ENCODE results near the gene GSE1. TPM values are rescaled to one million over a fixed set of nuclear protein-coding genes. Genes with fewer than 3 reads are reported as not detected.

GSE1 gene
- total RNA-seq, 1 experiment from 2014 or later, result 97.5 TPM

- intact Hi-C loops (cut with micrococcal nuclease; ENCODE audit: unreplicated experiment), result no loop called here
- peak overlapping the region; percentile 91 for H3K27ac ChIP-seq (ENCODE audit: low read length)
- no peak for DNase-seq (ENCODE audit: low read depth, low spot score)
- no peaks in the 10 kb centered on the region for H3K9me3 ChIP-seq (ENCODE audit: control insufficient read depth, insufficient read depth, low read depth, low read length)
- no peaks in the 10 kb centered on the region for H3K36me3 ChIP-seq (ENCODE audit: control insufficient read depth, insufficient read depth, low read length)
- TF ChIP-seq POLR2AphosphoS5 (IDR thresholded peaks at IDR 0.05; ENCODE audit: low read depth, low read length) (no peak), REST (IDR thresholded peaks at IDR 0.05; ENCODE audit: insufficient read depth in 1 of 2, low read depth in 2 of 2, low read length in 1 of 2) (no peak), TCF7L2 (IDR thresholded peaks at IDR 0.05; ENCODE audit: low read depth, low read length) (no peak), SIN3A (IDR thresholded peaks at IDR 0.05; ENCODE audit: borderline replicate concordance, insufficient read depth, low read depth, low read length) (no peak), CTCF (IDR thresholded peaks at IDR 0.05) (no peak)
- H3K4me1 ChIP-seq (ENCODE audit: control insufficient read depth, insufficient read depth, low read length), result peaks cover 90% of the 10 kb centered on the region
- BruUV-seq (replicated peaks), result no TSS peak
- H3K27me3 ChIP-seq (ENCODE audit: control insufficient read depth, insufficient read depth, low read length), result no peaks in the 10 kb centered on the region
- CTCF ChIA-PET, result no interaction called here
- ATAC-seq, result no peak
- H3K4me3 ChIP-seq (ENCODE audit: low read depth in 2 of 2, low read length in 2 of 2), result no peak overlapping the region
- POLR2A ChIA-PET, result interaction anchor here (0.6 kb wide), 1 partner anchor 39 kb away, joined by 3 read pairs; no protein-coding TSS in a partner anchor
- in situ Hi-C loops (cut with HindIII; ENCODE audit: low pct_unique_long_range_greater_than_20kb, low sequenced_read_pairs), result no loop called here
Measured at GRCh38 chr16:85571813-85572619, 41.1 kb upstream of the GSE1 start.

GRCh38 chr16:85573045-85573695 lies 40.0 kb upstream of the GSE1 start:
- POLR2A ChIA-PET, result interaction anchor here (0.6 kb wide), 1 partner anchor 38 kb away, joined by 3 read pairs; no protein-coding TSS in a partner anchor
- BruUV-seq (replicated peaks), result no TSS peak
- in situ Hi-C loops (cut with HindIII; ENCODE audit: low pct_unique_long_range_greater_than_20kb, low sequenced_read_pairs), result no loop called here
- intact Hi-C loops (cut with micrococcal nuclease; ENCODE audit: unreplicated experiment), result no loop called here
- H3K4me1 ChIP-seq (ENCODE audit: control insufficient read depth, insufficient read depth, low read length), result peaks cover 82% of the 10 kb centered on the region
- TF ChIP-seq SIN3A (IDR thresholded peaks at IDR 0.05; ENCODE audit: borderline replicate concordance, insufficient read depth, low read depth, low read length), result no peak
- no peak for TF ChIP-seq TCF7L2 (IDR thresholded peaks at IDR 0.05; ENCODE audit: low read depth, low read length)
- TF ChIP-seq REST (IDR thresholded peaks at IDR 0.05; ENCODE audit: insufficient read depth in 1 of 2, low read depth in 2 of 2, low read length in 1 of 2), result no peak
- no peak for TF ChIP-seq POLR2AphosphoS5 (IDR thresholded peaks at IDR 0.05; ENCODE audit: low read depth, low read length)
- TF ChIP-seq CTCF (IDR thresholded peaks at IDR 0.05), result no peak
- peak overlapping the region; percentile 91 for H3K27ac ChIP-seq (ENCODE audit: low read length)
- DNase-seq (ENCODE audit: low read depth, low spot score) (no peak), ATAC-seq (no peak)
- no peaks in the 10 kb centered on the region for H3K36me3 ChIP-seq (ENCODE audit: control insufficient read depth, insufficient read depth, low read length)
- CTCF ChIA-PET, result no interaction called here
- no peak overlapping the region for H3K4me3 ChIP-seq (ENCODE audit: low read depth in 2 of 2, low read length in 2 of 2)
- H3K27me3 ChIP-seq (ENCODE audit: control insufficient read depth, insufficient read depth, low read length), result no peaks in the 10 kb centered on the region
- H3K9me3 ChIP-seq (ENCODE audit: control insufficient read depth, insufficient read depth, low read depth, low read length), result no peaks in the 10 kb centered on the region
